SK-N-SH treated with all-trans-retinoic acid at 6 μM for 48 hours (cell line): Measurements from ENCODE around the gene LHFPL2.

ENCODE experiments used
- BACH2 ChIP-seq: fragments of 250-450 bp; sonication (Bioruptor Pico); IDR thresholded peaks from 2 replicates; pipeline ENCODE4 v1.9.0; 2021; ENCODE audit warnings: mild to moderate bottlenecking, borderline replicate concordance
- ESRRG ChIP-seq: fragments of 250-450 bp; sonication (Bioruptor Pico); IDR thresholded peaks from 2 replicates; pipeline ENCODE4 v1.6.1; 2021; ENCODE audit warnings: mild to moderate bottlenecking
- ISL1 ChIP-seq: fragments of 250-450 bp; sonication (Bioruptor Pico); IDR thresholded peaks from 2 replicates; pipeline ENCODE4 v2.1.2; 2022; ENCODE audit warnings: mild to moderate bottlenecking, moderate library complexity
- PPARA ChIP-seq: fragments of 250-450 bp; sonication (Bioruptor Pico); IDR thresholded peaks from 2 replicates; pipeline ENCODE4 v1.5.0; 2020; ENCODE audit warnings: mild to moderate bottlenecking, borderline replicate concordance
- TCF4 ChIP-seq: fragments of 250-450 bp; sonication (Bioruptor Pico); IDR thresholded peaks from 2 replicates; pipeline ENCODE4 v1.8.0; 2021; ENCODE audit warnings: mild to moderate bottlenecking, moderate library complexity, borderline replicate concordance
- TOX ChIP-seq: fragments of 250-450 bp; sonication (Bioruptor Pico); IDR thresholded peaks from 2 replicates; pipeline ENCODE4 v1.8.0; 2021; ENCODE audit warnings: mild to moderate bottlenecking, moderate library complexity, borderline replicate concordance
- ZFP3 ChIP-seq: fragments of 250-450 bp; sonication (Bioruptor Pico); IDR thresholded peaks from 2 replicates; pipeline ENCODE4 v1.5.0; 2020; ENCODE audit warnings: mild to moderate bottlenecking, moderate library complexity
- ZFP30 ChIP-seq: fragments of 450-650 bp; formaldehyde crosslinking; IDR thresholded peaks from 2 replicates; pipeline ENCODE4 v1.5.0; 2022; ENCODE audit warnings: mild to moderate bottlenecking, moderate library complexity
- ZNF8 ChIP-seq: fragments of 450-650 bp; formaldehyde crosslinking; IDR thresholded peaks from 2 replicates; pipeline ENCODE4 v1.5.0; 2020; ENCODE audit warnings: mild to moderate bottlenecking, moderate library complexity

GRCh38 chr5:78447775-78448424, 200.7 kb downstream of the LHFPL2 start:
- no peak for TF ChIP-seq ZNF8
- no peak for TF ChIP-seq BACH2 (CRISPR knock-in tag)
- no peak for TF ChIP-seq ZFP3 (CRISPR knock-in tag)
- no peak for TF ChIP-seq PPARA (CRISPR knock-in tag)
- TF ChIP-seq ESRRG (CRISPR knock-in tag), result no peak
- TF ChIP-seq ISL1 (CRISPR knock-in tag), result no peak
- no peak for TF ChIP-seq ZFP30 (CRISPR knock-in tag)
- no peak for TF ChIP-seq TOX (CRISPR knock-in tag)
- no peak for TF ChIP-seq TCF4 (CRISPR knock-in tag)
